ENCODE measurements around the gene CPSF4L.
"Not testable (repeated sequence)": the region's sequence is repeated elsewhere in the genome, so short reads cannot be mapped to it uniquely, and the experiment has no call there.

CPSF4L gene

GRCh38 chr17:73268582-73269328, 7.1 kb upstream of the CPSF4L start:
- TF ChIP-seq POLR2AphosphoS5 (IDR thresholded peaks at IDR 0.05; ENCODE audit: borderline replicate concordance, low read depth, low read length) = no peak
- no peak for TF ChIP-seq FOXP2 (optimal IDR thresholded peaks at IDR 0.05; ENCODE audit: control extremely low read depth, extremely low read length, insufficient read depth)
- TF ChIP-seq EZH2 (IDR thresholded peaks at IDR 0.05) = no peak
- DNase-seq (ENCODE audit: low read depth, low spot score) = no peak
- H3K27ac ChIP-seq = no peak overlapping the region
- no peaks in the 10 kb centered on the region for H3K9me3 ChIP-seq (ENCODE audit: low read depth, low read length)
- no peaks in the 10 kb centered on the region for H3K36me3 ChIP-seq (ENCODE audit: insufficient read depth, low read length)
- H3K9ac ChIP-seq (ENCODE audit: insufficient read length) = no peak overlapping the region
- no peak overlapping the region for H3K4me3 ChIP-seq

GRCh38 chr17:73267648-73268537, 6.2 kb upstream of the CPSF4L start:
- TF ChIP-seq EZH2 (IDR thresholded peaks at IDR 0.05) (no peak), FOXP2 (optimal IDR thresholded peaks at IDR 0.05; ENCODE audit: control extremely low read depth, extremely low read length, insufficient read depth) (no peak), POLR2AphosphoS5 (IDR thresholded peaks at IDR 0.05; ENCODE audit: borderline replicate concordance, low read depth, low read length) (no peak)
- H3K9me3 ChIP-seq (ENCODE audit: low read depth, low read length) = no peaks in the 10 kb centered on the region
- no peak overlapping the region for H3K27ac ChIP-seq
- no peaks in the 10 kb centered on the region for H3K36me3 ChIP-seq (ENCODE audit: insufficient read depth, low read length)
- no peak overlapping the region for H3K4me3 ChIP-seq
- no peak overlapping the region for H3K9ac ChIP-seq (ENCODE audit: insufficient read length)
- DNase-seq (ENCODE audit: low read depth, low spot score) = no peak

GRCh38 chr17:73266796-73267195, 5.1 kb upstream of the CPSF4L start:
- Histone ChIP-seq H3K9ac (ENCODE audit: insufficient read length) (no peak overlapping the region), H3K9me3 (ENCODE audit: low read depth, low read length) (no peaks in the 10 kb centered on the region), H3K27ac (no peak overlapping the region), H3K36me3 (ENCODE audit: insufficient read depth, low read length) (no peaks in the 10 kb centered on the region), H3K4me3 (no peak overlapping the region)
- no peak for TF ChIP-seq FOXP2 (optimal IDR thresholded peaks at IDR 0.05; ENCODE audit: control extremely low read depth, extremely low read length, insufficient read depth)
- TF ChIP-seq EZH2 (IDR thresholded peaks at IDR 0.05) = no peak
- no peak for TF ChIP-seq POLR2AphosphoS5 (IDR thresholded peaks at IDR 0.05; ENCODE audit: borderline replicate concordance, low read depth, low read length)
- no peak for DNase-seq (ENCODE audit: low read depth, low spot score)

- H3K36me3 ChIP-seq (ENCODE audit: insufficient read depth, low read length) = no peaks in the 10 kb centered on the region
- DNase-seq (ENCODE audit: low read depth, low spot score) = no peak
- H3K9me3 ChIP-seq (ENCODE audit: low read depth, low read length) = no peaks in the 10 kb centered on the region
- no peak overlapping the region for H3K27ac ChIP-seq
- TF ChIP-seq EZH2 (IDR thresholded peaks at IDR 0.05) (no peak), FOXP2 (optimal IDR thresholded peaks at IDR 0.05; ENCODE audit: control extremely low read depth, extremely low read length, insufficient read depth) (no peak), POLR2AphosphoS5 (IDR thresholded peaks at IDR 0.05; ENCODE audit: borderline replicate concordance, low read depth, low read length) (no peak)
- H3K4me3 ChIP-seq = no peak overlapping the region
- H3K9ac ChIP-seq (ENCODE audit: insufficient read length) = no peak overlapping the region
Observed at GRCh38 chr17:73265646-73266640, 4.3 kb upstream of the CPSF4L start.

- not testable (repeated sequence) for H3K36me3 ChIP-seq (ENCODE audit: insufficient read depth, low read length); DNase-seq (ENCODE audit: low read depth, low spot score); H3K9ac ChIP-seq (ENCODE audit: insufficient read length); H3K27ac ChIP-seq; H3K9me3 ChIP-seq (ENCODE audit: low read depth, low read length); H3K4me3 ChIP-seq
Observed at GRCh38 chr17:73264448-73264847, 2.8 kb upstream of the CPSF4L start.

GRCh38 chr17:73262676-73263642, 1.3 kb upstream of the CPSF4L start:
- H3K27ac ChIP-seq = no peak overlapping the region
- H3K9me3 ChIP-seq (ENCODE audit: low read depth, low read length) = no peaks in the 10 kb centered on the region
- no peak for DNase-seq (ENCODE audit: low read depth, low spot score)
- H3K4me3 ChIP-seq = no peak overlapping the region
- no peak overlapping the region for H3K9ac ChIP-seq (ENCODE audit: insufficient read length)
- H3K36me3 ChIP-seq (ENCODE audit: insufficient read depth, low read length) = no peaks in the 10 kb centered on the region
- TF ChIP-seq EZH2 (IDR thresholded peaks at IDR 0.05) (no peak), POLR2AphosphoS5 (IDR thresholded peaks at IDR 0.05; ENCODE audit: borderline replicate concordance, low read depth, low read length) (no peak), FOXP2 (optimal IDR thresholded peaks at IDR 0.05; ENCODE audit: control extremely low read depth, extremely low read length, insufficient read depth) (no peak)

GRCh38 chr17:73261952-73262675, 434 bp upstream of the CPSF4L start:
- Histone ChIP-seq H3K4me3 (no peak overlapping the region), H3K36me3 (ENCODE audit: insufficient read depth, low read length) (no peaks in the 10 kb centered on the region), H3K27ac (no peak overlapping the region), H3K9me3 (ENCODE audit: low read depth, low read length) (no peaks in the 10 kb centered on the region), H3K9ac (ENCODE audit: insufficient read length) (no peak overlapping the region)
- TF ChIP-seq EZH2 (IDR thresholded peaks at IDR 0.05) (no peak), POLR2AphosphoS5 (IDR thresholded peaks at IDR 0.05; ENCODE audit: borderline replicate concordance, low read depth, low read length) (no peak), FOXP2 (optimal IDR thresholded peaks at IDR 0.05; ENCODE audit: control extremely low read depth, extremely low read length, insufficient read depth) (no peak)
- no peak for DNase-seq (ENCODE audit: low read depth, low spot score)

All from SK-N-MC (cell line).